Activated naive CD4-positive, alpha-beta T cell treated with anti-CD3 and anti-CD28 coated beads, Interleukin-2, amount 10 ng/mL, durations not matched to agents 7 days and 5 days (primary cell): ENCODE results near the gene CGRRF1.

ENCODE experiments used
- CTCF ChIA-PET: fragments of 350-600 bp; sonication (Branson Sonifier 250); formaldehyde crosslinking; loops from one replicate; lab custom pipeline; 2021; ENCODE audit warnings: antibody characterized with exemption; lab: Charles Lee
- DNase-seq: peaks from one replicate; pipeline ENCODE4 v3.0.0-alpha.2; 2020
- H3K27ac Mint-ChIP-seq: one replicate; pipeline ENCODE4 v1.8.0; 2021; ENCODE audit warnings: mild to moderate bottlenecking, moderate library complexity, mixed read lengths
- H3K27me3 Mint-ChIP-seq: one replicate; pipeline ENCODE4 v1.8.0; 2021; ENCODE audit warnings: mild to moderate bottlenecking, mixed read lengths
- H3K36me3 Mint-ChIP-seq: one replicate; pipeline ENCODE4 v1.8.0; 2021; ENCODE audit warnings: mixed read lengths
- H3K4me1 Mint-ChIP-seq: one replicate; pipeline ENCODE4 v1.8.0; 2021; ENCODE audit warnings: mixed read lengths
- H3K4me3 Mint-ChIP-seq: one replicate; pipeline ENCODE4 v1.8.0; 2021; ENCODE audit warnings: mild to moderate bottlenecking, moderate library complexity, mixed read lengths
- H3K9me3 Mint-ChIP-seq: one replicate; pipeline ENCODE4 v1.8.0; 2021; ENCODE audit warnings: mixed read lengths

The CGRRF1 gene

GRCh38 chr14:54509546-54510501, at the start of gene CGRRF1:
Gene CGRRF1, plus strand, starts transcription at chr14:54509906. Its CDS starts 54 bp downstream, at chr14:54509960.
- no peaks in the 10 kb centered on the region for H3K9me3 Mint-ChIP-seq
- peaks cover 34% of the 10 kb centered on the region for H3K4me1 Mint-ChIP-seq
- peaks cover 5% of the 10 kb centered on the region for H3K36me3 Mint-ChIP-seq
- peak; percentile 97 for DNase-seq
- peak within 1 kb of the TSS; percentile 97 for H3K4me3 Mint-ChIP-seq
- H3K27ac Mint-ChIP-seq, result peak within 1 kb of the TSS; percentile 89
- CTCF ChIA-PET, result interaction anchor here (1.6 to 2.1 kb wide), 2 partner anchors 20 to 264 kb away, joined by 5 to 6 read pairs; no protein-coding TSS in a partner anchor
- H3K27me3 Mint-ChIP-seq, result peaks cover 13% of the 10 kb centered on the region

GRCh38 chr14:54462048-54462447, 47.7 kb upstream of the CGRRF1 start:
- Mint-ChIP-seq H3K9me3 (peaks cover 15% of the 10 kb centered on the region), H3K4me1 (no peaks in the 10 kb centered on the region), H3K27me3 (peaks cover 9% of the 10 kb centered on the region), H3K36me3 (no peaks in the 10 kb centered on the region), H3K4me3 (no peak overlapping the region), H3K27ac (no peak overlapping the region)
- CTCF ChIA-PET, result interaction anchor here (0.7 kb wide), 1 partner anchor 33 kb away, joined by 3 read pairs; no protein-coding TSS in a partner anchor
- DNase-seq, result no peak

GRCh38 chr14:54465654-54466053, 44.1 kb upstream of the CGRRF1 start:
- CTCF ChIA-PET, result no interaction called here

GRCh38 chr14:54467280-54467679, 42.4 kb upstream of the CGRRF1 start:
- H3K4me1 Mint-ChIP-seq, result no peaks in the 10 kb centered on the region
- peaks cover 12% of the 10 kb centered on the region for H3K27me3 Mint-ChIP-seq
- no peak overlapping the region for H3K4me3 Mint-ChIP-seq
- no peak for DNase-seq
- H3K27ac Mint-ChIP-seq, result no peak overlapping the region
- peaks cover 16% of the 10 kb centered on the region for H3K9me3 Mint-ChIP-seq
- CTCF ChIA-PET, result no interaction called here
- peaks cover 16% of the 10 kb centered on the region for H3K36me3 Mint-ChIP-seq

More at GRCh38 chr14:54465654-54466053, 44.1 kb upstream of the CGRRF1 start:
- Mint-ChIP-seq H3K27ac (no peak overlapping the region), H3K27me3 (peaks cover 12% of the 10 kb centered on the region), H3K36me3 (peaks cover 9% of the 10 kb centered on the region), H3K4me1 (no peaks in the 10 kb centered on the region), H3K4me3 (no peak overlapping the region), H3K9me3 (peaks cover 16% of the 10 kb centered on the region)
- no peak for DNase-seq

GRCh38 chr14:54470701-54471100, 39.0 kb upstream of the CGRRF1 start:
- H3K27ac Mint-ChIP-seq, result no peak overlapping the region
- CTCF ChIA-PET, result no interaction called here
- no peak for DNase-seq
- H3K4me3 Mint-ChIP-seq, result no peak overlapping the region
- H3K27me3 Mint-ChIP-seq, result peaks cover 4% of the 10 kb centered on the region
- peaks cover 30% of the 10 kb centered on the region for H3K36me3 Mint-ChIP-seq
- peaks cover 16% of the 10 kb centered on the region for H3K9me3 Mint-ChIP-seq
- no peaks in the 10 kb centered on the region for H3K4me1 Mint-ChIP-seq

GRCh38 chr14:54471641-54472040, 38.1 kb upstream of the CGRRF1 start:
- H3K27me3 Mint-ChIP-seq, result peaks cover 3% of the 10 kb centered on the region
- DNase-seq, result no peak
- peaks cover 13% of the 10 kb centered on the region for H3K9me3 Mint-ChIP-seq
- CTCF ChIA-PET, result no interaction called here
- no peaks in the 10 kb centered on the region for H3K4me1 Mint-ChIP-seq
- H3K27ac Mint-ChIP-seq, result no peak overlapping the region
- H3K36me3 Mint-ChIP-seq, result peaks cover 38% of the 10 kb centered on the region
- H3K4me3 Mint-ChIP-seq, result no peak overlapping the region

- peaks cover 40% of the 10 kb centered on the region for H3K36me3 Mint-ChIP-seq
- CTCF ChIA-PET, result no interaction called here
- peaks cover 3% of the 10 kb centered on the region for H3K27me3 Mint-ChIP-seq
- H3K27ac Mint-ChIP-seq, result no peak overlapping the region
- peaks cover 7% of the 10 kb centered on the region for H3K9me3 Mint-ChIP-seq
- DNase-seq, result no peak
- no peak overlapping the region for H3K4me3 Mint-ChIP-seq
- H3K4me1 Mint-ChIP-seq, result no peaks in the 10 kb centered on the region
Measured at GRCh38 chr14:54472315-54472714, 37.4 kb upstream of the CGRRF1 start.

- H3K36me3 Mint-ChIP-seq, result peaks cover 46% of the 10 kb centered on the region
- H3K27ac Mint-ChIP-seq, result no peak overlapping the region
- CTCF ChIA-PET, result no interaction called here
- no peaks in the 10 kb centered on the region for H3K9me3 Mint-ChIP-seq
- H3K4me3 Mint-ChIP-seq, result no peak overlapping the region
- no peak for DNase-seq
- H3K4me1 Mint-ChIP-seq, result no peaks in the 10 kb centered on the region
- no peaks in the 10 kb centered on the region for H3K27me3 Mint-ChIP-seq
Measured at GRCh38 chr14:54474232-54474793, 35.4 kb upstream of the CGRRF1 start.

GRCh38 chr14:54475187-54475899, 34.4 kb upstream of the CGRRF1 start:
- DNase-seq, result no peak
- Mint-ChIP-seq H3K4me3 (no peak overlapping the region), H3K9me3 (no peaks in the 10 kb centered on the region), H3K4me1 (no peaks in the 10 kb centered on the region), H3K27ac (no peak overlapping the region), H3K27me3 (no peaks in the 10 kb centered on the region), H3K36me3 (peaks cover 50% of the 10 kb centered on the region)
- CTCF ChIA-PET, result no interaction called here

GRCh38 chr14:54475911-54476310, 33.8 kb upstream of the CGRRF1 start:
- Mint-ChIP-seq H3K36me3 (peaks cover 48% of the 10 kb centered on the region), H3K4me3 (no peak overlapping the region), H3K4me1 (peaks cover 2% of the 10 kb centered on the region), H3K9me3 (no peaks in the 10 kb centered on the region), H3K27me3 (no peaks in the 10 kb centered on the region), H3K27ac (no peak overlapping the region)
- CTCF ChIA-PET, result no interaction called here
- DNase-seq, result no peak

GRCh38 chr14:54478636-54479215, 31.0 kb upstream of the CGRRF1 start:
- Mint-ChIP-seq H3K4me1 (peaks cover 9% of the 10 kb centered on the region), H3K4me3 (no peak overlapping the region), H3K9me3 (no peaks in the 10 kb centered on the region), H3K27ac (no peak overlapping the region), H3K36me3 (peaks cover 55% of the 10 kb centered on the region), H3K27me3 (no peaks in the 10 kb centered on the region)
- DNase-seq, result no peak
- CTCF ChIA-PET, result no interaction called here

- H3K4me1 Mint-ChIP-seq, result peaks cover 29% of the 10 kb centered on the region
- no peaks in the 10 kb centered on the region for H3K27me3 Mint-ChIP-seq
- CTCF ChIA-PET, result no interaction called here
- H3K4me3 Mint-ChIP-seq, result no peak overlapping the region
- H3K36me3 Mint-ChIP-seq, result peaks cover 43% of the 10 kb centered on the region
- no peak overlapping the region for H3K27ac Mint-ChIP-seq
- DNase-seq, result no peak
- H3K9me3 Mint-ChIP-seq, result no peaks in the 10 kb centered on the region
Measured at GRCh38 chr14:54480830-54481562, 28.7 kb upstream of the CGRRF1 start.

- Mint-ChIP-seq H3K4me3 (no peak overlapping the region), H3K4me1 (peaks cover 36% of the 10 kb centered on the region), H3K36me3 (peaks cover 41% of the 10 kb centered on the region), H3K27me3 (no peaks in the 10 kb centered on the region), H3K9me3 (no peaks in the 10 kb centered on the region), H3K27ac (no peak overlapping the region)
- DNase-seq, result no peak
- CTCF ChIA-PET, result no interaction called here
Measured at GRCh38 chr14:54481695-54482094, 28.0 kb upstream of the CGRRF1 start.
